Sigmoid colon (tissue), 4 donors: ENCODE data around the gene MAGEA4.

Experiments used
- POLR2AphosphoS5 ChIP-seq, 4 donors: sonication (generic); formaldehyde crosslinking; IDR thresholded peaks; one replicate each; pipeline ENCODE4 v1.6.1; 2017; ENCODE audit warnings: antibody characterized with exemption in 4 of 4
- TF ChIP-seq, protein P1 (sequence below), 4 experiments: fragments of 450-650 bp in 3 of 4; fragments of 200-600 bp in 1 of 4; IDR thresholded peaks; one replicate each; pipeline ENCODE4 v1.5.1; 2016 to 2019; ENCODE audit warnings: antibody characterized with exemption in 4 of 4, mild to moderate bottlenecking in 3 of 4, moderate library complexity in 2 of 4

DNA sequence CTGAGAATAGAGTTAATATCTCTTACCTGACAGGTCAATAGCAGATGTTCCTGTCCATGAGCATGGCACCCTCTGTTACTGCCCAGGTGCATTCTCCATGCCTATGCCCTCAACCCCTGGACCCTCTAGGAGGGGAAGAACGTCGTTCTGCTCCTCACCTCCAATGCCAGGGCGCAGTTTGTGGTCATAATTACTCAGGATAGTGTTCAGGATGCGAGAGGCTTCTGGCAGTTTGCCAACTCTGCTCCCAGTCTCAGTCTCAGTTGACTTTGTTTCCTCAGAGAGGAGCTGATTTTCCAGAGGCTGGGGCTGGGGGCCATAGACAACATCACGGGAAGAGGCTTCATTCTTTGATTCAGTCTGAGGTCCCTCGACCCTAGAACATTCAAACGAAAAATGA lies 57.3 kb downstream of the MAGEA4 start:
- TF ChIP-seq, protein P1, sequence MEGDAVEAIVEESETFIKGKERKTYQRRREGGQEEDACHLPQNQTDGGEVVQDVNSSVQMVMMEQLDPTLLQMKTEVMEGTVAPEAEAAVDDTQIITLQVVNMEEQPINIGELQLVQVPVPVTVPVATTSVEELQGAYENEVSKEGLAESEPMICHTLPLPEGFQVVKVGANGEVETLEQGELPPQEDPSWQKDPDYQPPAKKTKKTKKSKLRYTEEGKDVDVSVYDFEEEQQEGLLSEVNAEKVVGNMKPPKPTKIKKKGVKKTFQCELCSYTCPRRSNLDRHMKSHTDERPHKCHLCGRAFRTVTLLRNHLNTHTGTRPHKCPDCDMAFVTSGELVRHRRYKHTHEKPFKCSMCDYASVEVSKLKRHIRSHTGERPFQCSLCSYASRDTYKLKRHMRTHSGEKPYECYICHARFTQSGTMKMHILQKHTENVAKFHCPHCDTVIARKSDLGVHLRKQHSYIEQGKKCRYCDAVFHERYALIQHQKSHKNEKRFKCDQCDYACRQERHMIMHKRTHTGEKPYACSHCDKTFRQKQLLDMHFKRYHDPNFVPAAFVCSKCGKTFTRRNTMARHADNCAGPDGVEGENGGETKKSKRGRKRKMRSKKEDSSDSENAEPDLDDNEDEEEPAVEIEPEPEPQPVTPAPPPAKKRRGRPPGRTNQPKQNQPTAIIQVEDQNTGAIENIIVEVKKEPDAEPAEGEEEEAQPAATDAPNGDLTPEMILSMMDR (IDR thresholded peaks at IDR 0.05), result no peak
- TF ChIP-seq POLR2AphosphoS5 (IDR thresholded peaks at IDR 0.05), result no peak
